C4-2B (cell line): ENCODE results near the gene ARHGEF18.

ENCODE experiments used
- H3K27ac ChIP-seq: fragments of 450-650 bp; 2 replicates; pipeline ENCODE4 v1.5.1; 2017
- CTCF ChIP-seq: fragments of 450-650 bp; conservative IDR thresholded peaks from 2 replicates; pipeline ENCODE4 v1.5.1; 2017; ENCODE audit warnings: mild to moderate bottlenecking
- ZFX ChIP-seq: fragments of 450-650 bp; IDR thresholded peaks from 2 replicates; pipeline ENCODE4 v1.6.1; 2017

Gene ARHGEF18

GRCh38 chr19:7318176-7318575 lies 30.6 kb upstream of the ARHGEF18 start:
- no peak for TF ChIP-seq CTCF
- no peak for TF ChIP-seq ZFX
- H3K27ac ChIP-seq, result no peak overlapping the region

GRCh38 chr19:7326105-7326877 lies 22.4 kb upstream of the ARHGEF18 start:
- peak; percentile 83 for TF ChIP-seq CTCF
- no peak for TF ChIP-seq ZFX

GRCh38 chr19:7327802-7328201 lies 20.9 kb upstream of the ARHGEF18 start:
- TF ChIP-seq ZFX (no peak), CTCF (no peak)

More at GRCh38 chr19:7326105-7326877, 22.4 kb upstream of the ARHGEF18 start:
- no peak overlapping the region for H3K27ac ChIP-seq

GRCh38 chr19:7328647-7329046 lies 20.1 kb upstream of the ARHGEF18 start:
- TF ChIP-seq CTCF, result peak; percentile 21
- TF ChIP-seq ZFX, result no peak
- no peak overlapping the region for H3K27ac ChIP-seq

More at GRCh38 chr19:7327802-7328201, 20.9 kb upstream of the ARHGEF18 start:
- no peak overlapping the region for H3K27ac ChIP-seq

GRCh38 chr19:7331446-7331845 lies 17.3 kb upstream of the ARHGEF18 start:
- no peak overlapping the region for H3K27ac ChIP-seq
- TF ChIP-seq CTCF (no peak), ZFX (no peak)

- no peak for TF ChIP-seq ZFX
- no peak for TF ChIP-seq CTCF
- H3K27ac ChIP-seq, result no peak overlapping the region
Observed at GRCh38 chr19:7333198-7334118, 15.3 kb upstream of the ARHGEF18 start.
